CD14-positive monocyte (primary cell): ENCODE data around the gene APLF. TPM values are rescaled to one million over a fixed set of nuclear protein-coding genes. Genes with fewer than 3 reads are reported as not detected.

Experiments
- DNase-seq, 3 donors: peaks; one replicate each; pipeline ENCODE4 v3.0.0-alpha.2; 2011 to 2022
- H2AFZ ChIP-seq: 2 replicates; pipeline ENCODE4 v1.6.0; 2012; ENCODE audit warnings: mild to moderate bottlenecking, low read depth, low read length, inconsistent platforms; ENCODE audit not compliant: insufficient read depth, poor library complexity, severe bottlenecking
- H3K27ac ChIP-seq, 2 donors: 1 replicate in 1 of 2; 2 replicates in 1 of 2; pipeline ENCODE4 v1.5.1; 2012 to 2013; ENCODE audit warnings: low read length in 2 of 2, control low read depth in 1 of 2, inconsistent platforms in 1 of 2, low read depth in 1 of 2, mild to moderate bottlenecking in 1 of 2
- H3K27me3 ChIP-seq, 2 donors: one replicate each; pipeline versions ENCODE4 v1.6.0 to v1.6.1; 2011 to 2013; ENCODE audit warnings: low read length in 2 of 2; ENCODE audit not compliant: control insufficient read depth in 2 of 2, insufficient read depth in 2 of 2
- H3K36me3 ChIP-seq, 2 donors: replicated peaks in 1 of 2; 1 replicate in 1 of 2; 2 replicates in 1 of 2; pipeline versions ENCODE4 v1.5.1 to v1.6.1; 2012 to 2013; ENCODE audit warnings: low read length in 2 of 2, control low read depth in 1 of 2, inconsistent platforms in 1 of 2, mild to moderate bottlenecking in 1 of 2; ENCODE audit not compliant: insufficient read depth in 2 of 2, control insufficient read depth in 1 of 2
- H3K4me1 ChIP-seq, 2 donors: 1 replicate in 1 of 2; 2 replicates in 1 of 2; pipeline versions ENCODE4 v1.5.1 to v1.6.1; 2012 to 2013; ENCODE audit warnings: low read length in 2 of 2, control low read depth in 1 of 2, inconsistent platforms in 1 of 2, mild to moderate bottlenecking in 1 of 2, moderate library complexity in 1 of 2; ENCODE audit not compliant: insufficient read depth in 2 of 2, control insufficient read depth in 1 of 2
- H3K4me2 ChIP-seq: replicated peaks from 2 replicates; pipeline ENCODE3; 2012; ENCODE audit warnings: low read length, moderate library complexity, mild to moderate bottlenecking; ENCODE audit not compliant: poor library complexity, severe bottlenecking; ENCODE audit errors: extremely low read depth
- H3K4me3 ChIP-seq, 3 experiments: fragments of 200-600 bp in 1 of 3; sonication (generic) in 1 of 3; replicated peaks in 1 of 3; 1 replicate in 2 of 3; 2 replicates in 1 of 3; pipeline ENCODE4 v1.5.1; 2011 to 2013; ENCODE audit warnings: low read length in 3 of 3, mild to moderate bottlenecking in 3 of 3, control low read depth in 2 of 3, low read depth in 2 of 3, inconsistent platforms in 1 of 3, moderate library complexity in 1 of 3
- H3K79me2 ChIP-seq: 2 replicates; pipeline ENCODE4 v1.6.0; 2012; ENCODE audit warnings: mild to moderate bottlenecking, control low read depth, inconsistent platforms, low read length, moderate library complexity; ENCODE audit not compliant: insufficient read depth
- H3K9ac ChIP-seq: 2 replicates; pipeline ENCODE4 v1.6.0; 2017; ENCODE audit warnings: low read length, mild to moderate bottlenecking; ENCODE audit not compliant: insufficient read depth, poor library complexity, severe bottlenecking
- H3K9me3 ChIP-seq, 2 donors: replicated peaks in 1 of 2; 1 replicate in 1 of 2; 2 replicates in 1 of 2; pipeline versions ENCODE4 v1.5.1 to v1.6.1; 2012 to 2013; ENCODE audit warnings: low read length in 2 of 2, control low read depth in 1 of 2; ENCODE audit not compliant: control insufficient read depth in 1 of 2, insufficient read depth in 1 of 2
- H4K20me1 ChIP-seq: 2 replicates; pipeline ENCODE4 v1.6.0; 2012; ENCODE audit warnings: mild to moderate bottlenecking, low read length, control low read depth, moderate library complexity; ENCODE audit not compliant: insufficient read depth
- H3K27ac Mint-ChIP-seq, 7 donors: one replicate each; pipeline ENCODE4 v1.8.0; 2020; ENCODE audit warnings: mild to moderate bottlenecking in 7 of 7, mixed read lengths in 7 of 7, moderate library complexity in 6 of 7, inconsistent platforms in 2 of 7
- H3K27me3 Mint-ChIP-seq, 3 donors: one replicate each; pipeline ENCODE4 v1.8.0; 2021 to 2022; ENCODE audit warnings: low read depth in 3 of 3, mild to moderate bottlenecking in 3 of 3, mixed read lengths in 3 of 3, moderate library complexity in 3 of 3, inconsistent platforms in 1 of 3
- H3K36me3 Mint-ChIP-seq, 2 donors: one replicate each; pipeline ENCODE4 v1.8.0; 2020; ENCODE audit warnings: mixed read lengths in 2 of 2, inconsistent platforms in 1 of 2, mild to moderate bottlenecking in 1 of 2
- H3K4me1 Mint-ChIP-seq: one replicate; pipeline ENCODE4 v1.8.0; 2020; ENCODE audit warnings: mild to moderate bottlenecking, mixed read lengths
- H3K4me3 Mint-ChIP-seq, 2 donors: one replicate each; pipeline ENCODE4 v1.8.0; 2020; ENCODE audit warnings: mild to moderate bottlenecking in 2 of 2, mixed read lengths in 2 of 2, moderate library complexity in 1 of 2
- H3K9me3 Mint-ChIP-seq, 7 donors: one replicate each; pipeline ENCODE4 v1.8.0; 2020 to 2022; ENCODE audit warnings: mixed read lengths in 7 of 7, mild to moderate bottlenecking in 6 of 7, moderate library complexity in 6 of 7, inconsistent platforms in 2 of 7
- CTCF ChIP-seq: fragments of 200-600 bp; IDR thresholded peaks from one replicate; pipeline ENCODE4 v1.8.0; 2022; ENCODE audit warnings: antibody characterized with exemption, mild to moderate bottlenecking
- WGBS: methylation state at CpG from one replicate; pipeline ENCODE4 v1.1.5; 2013; ENCODE audit warnings: missing lambda C conversion rate; ENCODE audit not compliant: insufficient coverage; 5-methylcytosine and 5-hydroxymethylcytosine counted together
- intact Hi-C, 2 donors: fragments of 100-400 bp; cut with micrococcal nuclease; formaldehyde crosslinking; loops; one replicate each; pipeline versions ENCODE4 v1.15.0 to v1.15.1; 2023
- polyA minus RNA-seq: library from RNA; depleted of rRNA, polyadenylated mRNA; stranded (reverse); fragments of >200 nt; gene quantifications from 2 replicates; pipeline ENCODE4 v1.2.3, GENCODE V29; 2012
- polyA plus RNA-seq, 3 donors: library from polyadenylated mRNA; depleted of rRNA in 1 of 3; unstranded in 2 of 3; stranded (reverse) in 1 of 3; fragments of 300-500 nt in 2 of 3; fragments of >200 nt in 1 of 3; fragmentation: Illumina TruSeq in 2 of 3; gene quantifications; 1 replicate in 2 of 3; 2 replicates in 1 of 3; pipeline ENCODE4 v1.2.3, GENCODE V29; 2012 to 2021
- total RNA-seq, 12 experiments: library from RNA in 1 of 12; stranded (reverse) in 1 of 12; fragments of 120-200 nt in 1 of 12; gene quantifications; one replicate each; pipeline ENCODE4 v1.2.4 and lab custom pipeline; 2013 to 2026; ENCODE audit warnings: mixed read lengths in 6 of 12, inconsistent platforms in 1 of 12

APLF gene
- 6.5 TPM for total RNA-seq (2013)
- polyA plus RNA-seq (1 to 10 TPM in 2 of 3 donors, under 1 TPM in 1; 0.77 to 1.8 (median 1.2) TPM), polyA minus RNA-seq (2.1 and 4.3 TPM in 2 replicates), total RNA-seq (lab: John Stamatoyannopoulos, UW) (7.8 to 16.4 (median 11.9) reads per million in 11 experiments)

GRCh38 chr2:68467077-68467960, at the start of gene APLF, which contains the start of gene FBXO48:
TSS of gene APLF (plus strand) at chr2:68467585. CDS start at chr2:68467732, 147 bp downstream.
TSS of gene FBXO48 (minus strand) at chr2:68467294. CDS start at chr2:68465145, 2,149 bp downstream.
- intact Hi-C loops: loop anchor here (5.0 to 10.0 kb wide), 5 partner anchors 127 to 440 kb away; partner anchors contain the start of gene ARHGAP25 (in 1 of the 2)
- Mint-ChIP-seq H3K36me3 (peaks cover 2 to 4% of the 10 kb centered on the region in 2 donors), H3K9me3 (no peaks in the 10 kb centered on the region), H3K27me3 (peaks cover 0 to 2% (median 1%) of the 10 kb centered on the region in 3 donors), H3K4me1 (peaks cover 29% of the 10 kb centered on the region), H3K4me3 (peak within 1 kb of the TSS; percentile 90 to 96), H3K27ac (peak within 1 kb of the TSS; percentile 92 to 96 (median 94))
- peaks cover 20 to 29% of the 10 kb centered on the region in 2 donors for H3K4me1 ChIP-seq
- H3K27ac ChIP-seq: peak within 1 kb of the TSS; percentile 73 to 89
- peak within 1 kb of the TSS; percentile 100 for H3K4me2 ChIP-seq
- peak within 1 kb of the TSS; percentile 78 to 99 (median 82) for H3K4me3 ChIP-seq
- under 1% methylated on average over 72 of the region's 82 CpGs for WGBS
- H4K20me1 ChIP-seq: no peaks in the 10 kb centered on the region
- peak within 1 kb of the TSS; percentile 95 for H2AFZ ChIP-seq
- no peaks in the 10 kb centered on the region for H3K9me3 ChIP-seq
- TF ChIP-seq CTCF: no peak
- H3K79me2 ChIP-seq: peaks cover 12% of the 10 kb centered on the region
- no peaks in the 10 kb centered on the region for H3K27me3 ChIP-seq
- peak; percentile 98 to 99 (median 99) for DNase-seq
- H3K9ac ChIP-seq: peak within 1 kb of the TSS; percentile 88
- H3K36me3 ChIP-seq: no peaks in the 10 kb centered on the region

- H3K27ac Mint-ChIP-seq: peak overlapping the region in 5 of 7 donors; percentile 8 to 85 (median 57)
- intact Hi-C loops: no loop called here
- WGBS: no CpG with 5 or more reads among the region's 1 CpG
- Histone ChIP-seq H4K20me1 (no peaks in the 10 kb centered on the region), H3K4me1 (peaks cover 28 to 34% of the 10 kb centered on the region in 2 donors), H3K9ac (no peak overlapping the region), H3K27ac (no peak overlapping the region), H3K27me3 (no peaks in the 10 kb centered on the region), H3K9me3 (no peaks in the 10 kb centered on the region), H3K4me3 (no peak overlapping the region), H2AFZ (no peak overlapping the region), H3K79me2 (no peaks in the 10 kb centered on the region), H3K36me3 (no peaks in the 10 kb centered on the region), H3K4me2 (no peak overlapping the region)
- TF ChIP-seq CTCF: no peak
- H3K27me3 Mint-ChIP-seq: peaks cover 0 to 2% (median 0%) of the 10 kb centered on the region in 3 donors
- no peak overlapping the region for H3K4me3 Mint-ChIP-seq
- H3K36me3 Mint-ChIP-seq: peaks cover 0 to 3% of the 10 kb centered on the region in 2 donors
- peaks cover 49% of the 10 kb centered on the region for H3K4me1 Mint-ChIP-seq
- peak in 2 of 3 donors; percentile 33 for DNase-seq
- peaks cover 0 to 3% (median 0%) of the 10 kb centered on the region in 7 donors for H3K9me3 Mint-ChIP-seq
These were observed 49.5 kb upstream of the APLF start for GRCh38 chr2:68417926-68418325.
